CD14-positive monocyte (primary cell): Measurements from ENCODE around the gene TTBK1. TPM values are rescaled to one million over a fixed set of nuclear protein-coding genes. Genes with fewer than 3 reads are reported as not detected.

Source experiments
- DNase-seq, 3 donors: peaks; one replicate each; pipeline ENCODE4 v3.0.0-alpha.2; 2011 to 2022
- H2AFZ ChIP-seq: 2 replicates; pipeline ENCODE4 v1.6.0; 2012; ENCODE audit warnings: mild to moderate bottlenecking, low read depth, low read length, inconsistent platforms; ENCODE audit not compliant: insufficient read depth, poor library complexity, severe bottlenecking
- H3K27ac ChIP-seq, 2 donors: 1 replicate in 1 of 2; 2 replicates in 1 of 2; pipeline ENCODE4 v1.5.1; 2012 to 2013; ENCODE audit warnings: low read length in 2 of 2, control low read depth in 1 of 2, inconsistent platforms in 1 of 2, low read depth in 1 of 2, mild to moderate bottlenecking in 1 of 2
- H3K27me3 ChIP-seq, 2 donors: one replicate each; pipeline versions ENCODE4 v1.6.0 to v1.6.1; 2011 to 2013; ENCODE audit warnings: low read length in 2 of 2; ENCODE audit not compliant: control insufficient read depth in 2 of 2, insufficient read depth in 2 of 2
- H3K36me3 ChIP-seq, 2 donors: replicated peaks in 1 of 2; 1 replicate in 1 of 2; 2 replicates in 1 of 2; pipeline versions ENCODE4 v1.5.1 to v1.6.1; 2012 to 2013; ENCODE audit warnings: low read length in 2 of 2, control low read depth in 1 of 2, inconsistent platforms in 1 of 2, mild to moderate bottlenecking in 1 of 2; ENCODE audit not compliant: insufficient read depth in 2 of 2, control insufficient read depth in 1 of 2
- H3K4me1 ChIP-seq, 2 donors: 1 replicate in 1 of 2; 2 replicates in 1 of 2; pipeline versions ENCODE4 v1.5.1 to v1.6.1; 2012 to 2013; ENCODE audit warnings: low read length in 2 of 2, control low read depth in 1 of 2, inconsistent platforms in 1 of 2, mild to moderate bottlenecking in 1 of 2, moderate library complexity in 1 of 2; ENCODE audit not compliant: insufficient read depth in 2 of 2, control insufficient read depth in 1 of 2
- H3K4me2 ChIP-seq: replicated peaks from 2 replicates; pipeline ENCODE3; 2012; ENCODE audit warnings: low read length, moderate library complexity, mild to moderate bottlenecking; ENCODE audit not compliant: poor library complexity, severe bottlenecking; ENCODE audit errors: extremely low read depth
- H3K4me3 ChIP-seq, 3 experiments: fragments of 200-600 bp in 1 of 3; sonication (generic) in 1 of 3; replicated peaks in 1 of 3; 1 replicate in 2 of 3; 2 replicates in 1 of 3; pipeline ENCODE4 v1.5.1; 2011 to 2013; ENCODE audit warnings: low read length in 3 of 3, mild to moderate bottlenecking in 3 of 3, control low read depth in 2 of 3, low read depth in 2 of 3, inconsistent platforms in 1 of 3, moderate library complexity in 1 of 3
- H3K79me2 ChIP-seq: 2 replicates; pipeline ENCODE4 v1.6.0; 2012; ENCODE audit warnings: mild to moderate bottlenecking, control low read depth, inconsistent platforms, low read length, moderate library complexity; ENCODE audit not compliant: insufficient read depth
- H3K9ac ChIP-seq: 2 replicates; pipeline ENCODE4 v1.6.0; 2017; ENCODE audit warnings: low read length, mild to moderate bottlenecking; ENCODE audit not compliant: insufficient read depth, poor library complexity, severe bottlenecking
- H3K9me3 ChIP-seq, 2 donors: replicated peaks in 1 of 2; 1 replicate in 1 of 2; 2 replicates in 1 of 2; pipeline versions ENCODE4 v1.5.1 to v1.6.1; 2012 to 2013; ENCODE audit warnings: low read length in 2 of 2, control low read depth in 1 of 2; ENCODE audit not compliant: control insufficient read depth in 1 of 2, insufficient read depth in 1 of 2
- H4K20me1 ChIP-seq: 2 replicates; pipeline ENCODE4 v1.6.0; 2012; ENCODE audit warnings: mild to moderate bottlenecking, low read length, control low read depth, moderate library complexity; ENCODE audit not compliant: insufficient read depth
- H3K27ac Mint-ChIP-seq, 7 donors: one replicate each; pipeline ENCODE4 v1.8.0; 2020; ENCODE audit warnings: mild to moderate bottlenecking in 7 of 7, mixed read lengths in 7 of 7, moderate library complexity in 6 of 7, inconsistent platforms in 2 of 7
- H3K27me3 Mint-ChIP-seq, 3 donors: one replicate each; pipeline ENCODE4 v1.8.0; 2021 to 2022; ENCODE audit warnings: low read depth in 3 of 3, mild to moderate bottlenecking in 3 of 3, mixed read lengths in 3 of 3, moderate library complexity in 3 of 3, inconsistent platforms in 1 of 3
- H3K36me3 Mint-ChIP-seq, 2 donors: one replicate each; pipeline ENCODE4 v1.8.0; 2020; ENCODE audit warnings: mixed read lengths in 2 of 2, inconsistent platforms in 1 of 2, mild to moderate bottlenecking in 1 of 2
- H3K4me1 Mint-ChIP-seq: one replicate; pipeline ENCODE4 v1.8.0; 2020; ENCODE audit warnings: mild to moderate bottlenecking, mixed read lengths
- H3K4me3 Mint-ChIP-seq, 2 donors: one replicate each; pipeline ENCODE4 v1.8.0; 2020; ENCODE audit warnings: mild to moderate bottlenecking in 2 of 2, mixed read lengths in 2 of 2, moderate library complexity in 1 of 2
- H3K9me3 Mint-ChIP-seq, 7 donors: one replicate each; pipeline ENCODE4 v1.8.0; 2020 to 2022; ENCODE audit warnings: mixed read lengths in 7 of 7, mild to moderate bottlenecking in 6 of 7, moderate library complexity in 6 of 7, inconsistent platforms in 2 of 7
- CTCF ChIP-seq: fragments of 200-600 bp; IDR thresholded peaks from one replicate; pipeline ENCODE4 v1.8.0; 2022; ENCODE audit warnings: antibody characterized with exemption, mild to moderate bottlenecking
- WGBS: methylation state at CpG from one replicate; pipeline ENCODE4 v1.1.5; 2013; ENCODE audit warnings: missing lambda C conversion rate; ENCODE audit not compliant: insufficient coverage; 5-methylcytosine and 5-hydroxymethylcytosine counted together
- intact Hi-C, 2 donors: fragments of 100-400 bp; cut with micrococcal nuclease; formaldehyde crosslinking; loops; one replicate each; pipeline versions ENCODE4 v1.15.0 to v1.15.1; 2023
- polyA plus RNA-seq, 3 donors: library from polyadenylated mRNA; depleted of rRNA in 1 of 3; unstranded in 2 of 3; stranded (reverse) in 1 of 3; fragments of 300-500 nt in 2 of 3; fragments of >200 nt in 1 of 3; fragmentation: Illumina TruSeq in 2 of 3; gene quantifications; 1 replicate in 2 of 3; 2 replicates in 1 of 3; pipeline ENCODE4 v1.2.3, GENCODE V29; 2012 to 2021

TTBK1 gene
- polyA plus RNA-seq, 3 donors, result not detected

DNA sequence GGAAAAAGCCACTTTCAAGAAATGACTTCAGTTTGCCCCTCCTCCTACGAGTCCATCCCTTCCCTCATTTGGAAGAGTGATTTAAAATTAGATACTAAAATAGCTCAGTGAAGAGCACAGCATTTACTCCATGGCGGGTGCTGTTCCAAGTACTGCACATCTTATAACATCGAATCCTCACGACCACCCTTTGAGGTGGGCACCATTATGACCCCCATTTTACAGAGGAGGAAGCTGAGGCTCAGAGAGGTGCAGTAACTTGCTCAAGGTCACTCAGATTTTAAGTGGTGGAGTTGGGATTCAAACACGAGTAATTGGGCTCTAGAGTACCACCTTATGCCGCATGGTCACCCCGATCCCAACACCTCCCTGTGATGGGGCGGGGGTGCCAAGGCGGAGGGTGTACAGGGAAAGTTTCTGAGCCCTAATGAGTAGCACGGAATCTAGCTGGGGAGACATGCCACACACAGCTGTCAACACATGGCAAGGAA is 25.5 kb downstream of the TTBK1 start:
- Histone ChIP-seq H3K4me1 (peaks cover 7 to 11% of the 10 kb centered on the region in 2 donors), H2AFZ (peak overlapping the region; percentile 81), H3K4me3 (peak overlapping the region in 1 of 3 experiments; percentile 71), H3K27ac (no peak overlapping the region), H3K9me3 (no peaks in the 10 kb centered on the region), H3K9ac (no peak overlapping the region), H3K36me3 (no peaks in the 10 kb centered on the region), H4K20me1 (no peaks in the 10 kb centered on the region), H3K79me2 (no peaks in the 10 kb centered on the region), H3K4me2 (peak overlapping the region; percentile 77), H3K27me3 (peaks cover 5 to 63% of the 10 kb centered on the region in 2 donors)
- peaks cover 0 to 7% (median 0%) of the 10 kb centered on the region in 7 donors for H3K9me3 Mint-ChIP-seq
- intact Hi-C loops, result loop anchor here in 1 of 2 donors (10.0 kb wide), 1 partner anchor 126 kb away; no protein-coding TSS in a partner anchor
- no peak for DNase-seq
- H3K4me3 Mint-ChIP-seq, result peak overlapping the region; percentile 74 to 87
- H3K36me3 Mint-ChIP-seq, result no peaks in the 10 kb centered on the region
- peaks cover 17% of the 10 kb centered on the region for H3K4me1 Mint-ChIP-seq
- peaks cover 46 to 66% (median 61%) of the 10 kb centered on the region in 3 donors for H3K27me3 Mint-ChIP-seq
- H3K27ac Mint-ChIP-seq, result no peak overlapping the region
- 91% methylated on average over 5 of the region's 10 CpGs for WGBS
- no peak for TF ChIP-seq CTCF

- TF ChIP-seq CTCF, result no peak
- Histone ChIP-seq H2AFZ (peak overlapping the region; percentile 81), H3K79me2 (no peaks in the 10 kb centered on the region), H3K4me3 (peak overlapping the region; percentile 38 to 71 (median 44)), H3K36me3 (no peaks in the 10 kb centered on the region), H3K27ac (no peak overlapping the region), H3K4me2 (peak overlapping the region; percentile 77), H3K9ac (peak overlapping the region; percentile 40), H3K9me3 (no peaks in the 10 kb centered on the region), H3K27me3 (peaks cover 8 to 69% of the 10 kb centered on the region in 2 donors), H3K4me1 (peaks cover 7 to 11% of the 10 kb centered on the region in 2 donors), H4K20me1 (no peaks in the 10 kb centered on the region)
- Mint-ChIP-seq H3K9me3 (peaks cover 0 to 7% (median 0%) of the 10 kb centered on the region in 7 donors), H3K4me3 (peak overlapping the region; percentile 74 to 87), H3K36me3 (no peaks in the 10 kb centered on the region), H3K27ac (no peak overlapping the region), H3K4me1 (peaks cover 21% of the 10 kb centered on the region), H3K27me3 (peaks cover 52 to 73% (median 67%) of the 10 kb centered on the region in 3 donors)
- DNase-seq, result no peak
- 3% methylated on average over 36 of the region's 44 CpGs for WGBS
- intact Hi-C loops, result loop anchor here (5.0 to 10.0 kb wide), 2 partner anchors 125 to 133 kb away; no protein-coding TSS in a partner anchor
These were observed 26.2 kb downstream of the TTBK1 start for GRCh38 chr6:43269273-43270007.
